ENCODE measurements around the gene NAP1L4.
"Not testable (repeated sequence)": the region's sequence is repeated elsewhere in the genome, so short reads cannot be mapped to it uniquely, and the experiment has no call there.

The NAP1L4 gene

GRCh38 chr11:2911088-2911784 lies 80.9 kb downstream of the NAP1L4 start:
- DNase-seq (ENCODE audit: low read depth in 2 of 2), result no peak
- TF ChIP-seq, protein P1, sequence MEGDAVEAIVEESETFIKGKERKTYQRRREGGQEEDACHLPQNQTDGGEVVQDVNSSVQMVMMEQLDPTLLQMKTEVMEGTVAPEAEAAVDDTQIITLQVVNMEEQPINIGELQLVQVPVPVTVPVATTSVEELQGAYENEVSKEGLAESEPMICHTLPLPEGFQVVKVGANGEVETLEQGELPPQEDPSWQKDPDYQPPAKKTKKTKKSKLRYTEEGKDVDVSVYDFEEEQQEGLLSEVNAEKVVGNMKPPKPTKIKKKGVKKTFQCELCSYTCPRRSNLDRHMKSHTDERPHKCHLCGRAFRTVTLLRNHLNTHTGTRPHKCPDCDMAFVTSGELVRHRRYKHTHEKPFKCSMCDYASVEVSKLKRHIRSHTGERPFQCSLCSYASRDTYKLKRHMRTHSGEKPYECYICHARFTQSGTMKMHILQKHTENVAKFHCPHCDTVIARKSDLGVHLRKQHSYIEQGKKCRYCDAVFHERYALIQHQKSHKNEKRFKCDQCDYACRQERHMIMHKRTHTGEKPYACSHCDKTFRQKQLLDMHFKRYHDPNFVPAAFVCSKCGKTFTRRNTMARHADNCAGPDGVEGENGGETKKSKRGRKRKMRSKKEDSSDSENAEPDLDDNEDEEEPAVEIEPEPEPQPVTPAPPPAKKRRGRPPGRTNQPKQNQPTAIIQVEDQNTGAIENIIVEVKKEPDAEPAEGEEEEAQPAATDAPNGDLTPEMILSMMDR (IDR thresholded peaks at IDR 0.05; ENCODE audit: low read depth, low read length), result no peak
- no peak overlapping the region for H3K4me3 ChIP-seq (replicated peaks in 1 of 2; ENCODE audit: low read depth in 2 of 2, low read length in 2 of 2)

- H3K4me3 ChIP-seq (replicated peaks in 1 of 2; ENCODE audit: low read depth in 2 of 2, low read length in 2 of 2), result no peak overlapping the region
- TF ChIP-seq, protein P1 (IDR thresholded peaks at IDR 0.05; ENCODE audit: low read depth, low read length), result no peak
- no peak for DNase-seq (ENCODE audit: low read depth in 2 of 2)
Measured at GRCh38 chr11:2910401-2910955, 81.7 kb downstream of the NAP1L4 start.

DNA sequence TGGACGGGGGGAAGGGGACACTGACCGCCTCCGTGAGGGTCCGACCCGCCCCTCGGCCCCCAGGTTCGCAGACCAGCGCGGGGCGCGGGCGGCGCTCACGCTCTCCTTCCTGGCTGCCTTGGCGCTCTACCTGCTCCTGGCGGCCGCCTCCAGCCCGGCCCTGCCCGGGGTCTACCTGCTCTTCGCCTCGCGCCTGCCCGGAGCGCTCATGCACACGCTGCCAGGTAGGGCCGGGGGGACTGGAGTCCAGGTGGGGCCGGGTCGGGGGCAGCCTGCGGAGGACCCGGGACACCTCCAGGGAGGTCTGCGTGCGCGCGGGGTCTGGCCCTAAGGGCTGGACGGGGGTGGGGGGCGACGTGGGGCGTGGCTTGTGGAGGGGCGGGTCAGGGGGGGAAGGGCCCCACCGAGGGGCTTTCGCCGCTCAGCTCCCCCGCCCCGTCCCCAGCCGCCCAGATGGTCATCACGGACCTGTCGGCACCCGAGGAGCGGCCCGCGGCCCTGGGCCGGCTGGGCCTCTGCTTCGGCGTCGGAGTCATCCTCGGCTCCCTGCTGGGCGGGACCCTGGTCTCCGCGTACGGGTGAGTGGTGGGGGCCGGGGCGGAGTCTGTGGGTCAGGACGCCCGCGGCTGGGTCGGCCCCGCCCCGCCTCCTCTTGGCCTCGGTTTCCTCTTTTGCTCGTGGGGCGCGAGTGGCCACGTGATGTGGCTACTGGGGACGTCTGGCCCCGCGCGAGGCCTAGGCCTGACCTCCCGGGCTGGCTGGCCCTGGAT lies 82.8 kb downstream of the NAP1L4 start:
- H3K4me3 ChIP-seq (replicated peaks in 1 of 2; ENCODE audit: low read depth in 2 of 2, low read length in 2 of 2), result no peak overlapping the region

DNA sequence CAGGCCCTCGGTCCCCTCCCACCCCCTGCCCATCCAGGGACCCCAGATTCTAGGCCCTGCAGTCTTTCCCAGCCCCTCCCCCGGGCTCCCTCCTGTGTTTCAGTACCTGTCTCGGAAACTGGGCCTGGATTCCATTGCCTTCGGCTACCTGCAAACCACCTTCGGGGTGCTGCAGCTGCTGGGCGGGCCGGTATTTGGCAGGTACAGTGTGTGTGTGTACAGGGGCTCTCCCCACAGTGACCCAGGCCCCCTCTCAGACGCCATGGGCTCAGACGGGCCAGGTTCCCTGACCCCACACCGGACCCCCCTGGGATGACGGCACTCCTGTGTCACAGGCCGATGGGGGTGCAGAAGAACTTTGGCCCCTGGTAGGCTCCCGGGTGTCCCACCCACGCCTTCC lies 84.0 kb downstream of the NAP1L4 start:
- no peak overlapping the region for H3K4me3 ChIP-seq (replicated peaks in 1 of 2; ENCODE audit: low read depth in 2 of 2, low read length in 2 of 2)
- TF ChIP-seq, protein P1 (IDR thresholded peaks at IDR 0.05; ENCODE audit: low read depth, low read length), result no peak
- no peak for DNase-seq (ENCODE audit: low read depth in 2 of 2)

More for the DNA sequence above, 82.8 kb downstream of the NAP1L4 start:
- DNase-seq (ENCODE audit: low read depth in 2 of 2), result no peak
- TF ChIP-seq, protein P1 (IDR thresholded peaks at IDR 0.05; ENCODE audit: low read depth, low read length), result no peak

DNA sequence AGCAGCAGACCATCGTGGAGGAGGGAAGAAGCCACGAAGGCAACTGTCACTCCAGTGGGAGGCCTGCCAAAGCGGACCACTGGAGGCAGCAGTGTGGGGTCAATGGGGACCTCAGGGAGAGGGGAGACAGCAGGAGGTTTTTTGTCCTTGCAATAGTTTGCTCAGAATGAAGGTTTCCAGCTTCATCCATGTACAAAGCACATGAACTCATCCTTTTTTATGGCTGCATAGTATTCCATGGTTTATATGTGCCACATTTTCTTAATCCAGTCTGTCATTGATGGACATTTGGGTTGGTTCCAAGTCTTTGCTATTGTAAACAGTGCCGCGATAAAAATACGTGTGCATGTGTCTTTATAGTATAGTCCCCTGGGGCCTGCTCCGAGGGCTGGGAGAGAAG lies 86.8 kb downstream of the NAP1L4 start:
- DNase-seq (ENCODE audit: low read depth in 2 of 2); H3K4me3 ChIP-seq (replicated peaks in 1 of 2; ENCODE audit: low read depth in 2 of 2, low read length in 2 of 2): not testable (repeated sequence)

DNA sequence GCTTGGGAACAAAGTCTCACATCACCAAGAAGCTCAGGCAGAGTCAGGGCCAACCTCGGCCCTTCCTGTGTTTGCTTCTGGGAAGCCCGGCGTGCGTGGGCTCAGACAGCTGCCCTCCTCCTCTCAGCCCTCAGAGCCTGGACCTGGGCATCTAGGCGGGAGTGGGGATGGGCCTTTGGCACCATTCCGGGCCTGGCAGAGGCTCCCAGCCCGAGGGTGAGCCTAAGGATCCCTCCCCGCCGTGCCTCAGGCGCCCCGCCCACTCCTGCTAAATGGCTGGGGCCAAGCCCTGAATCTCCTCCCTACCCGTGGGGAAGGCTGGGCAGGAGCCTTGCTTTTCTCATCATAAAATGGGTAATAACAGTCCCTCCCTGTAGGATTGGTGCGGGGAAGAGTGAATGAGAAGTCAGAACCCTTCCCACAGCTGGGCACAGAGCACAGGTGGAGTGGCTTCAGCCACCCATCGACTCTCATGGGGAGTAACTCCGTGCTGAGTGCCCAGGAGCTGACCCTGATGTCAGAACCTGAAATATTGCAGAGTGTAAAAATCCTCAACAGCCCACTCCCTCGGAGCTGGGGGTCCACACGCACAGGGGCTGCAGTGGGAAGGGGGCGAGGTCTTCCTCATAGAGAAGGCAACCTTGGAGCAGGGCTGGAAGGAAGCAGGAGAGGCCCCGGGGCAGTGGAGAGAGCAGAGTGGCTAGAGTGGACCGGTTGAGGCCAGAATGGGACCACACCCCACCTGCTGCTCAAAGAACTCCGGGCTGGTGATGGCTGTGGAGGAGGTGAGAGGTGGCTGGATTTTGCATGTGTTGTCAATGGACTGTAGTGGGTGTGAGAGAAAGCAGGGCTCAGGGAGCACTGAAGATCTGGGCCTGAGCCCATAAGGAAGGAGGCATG lies 87.7 kb downstream of the NAP1L4 start:
- DNase-seq (ENCODE audit: low read depth in 2 of 2), result no peak
- no peak overlapping the region for H3K4me3 ChIP-seq (replicated peaks in 1 of 2; ENCODE audit: low read depth in 2 of 2, low read length in 2 of 2)
- TF ChIP-seq, protein P1 (IDR thresholded peaks at IDR 0.05; ENCODE audit: low read depth, low read length), result no peak
